ENCODE results near the gene KYNU. TPM values are rescaled to one million over a fixed set of nuclear protein-coding genes. Genes with fewer than 3 reads are reported as not detected.
"Not testable (repeated sequence)": the region's sequence is repeated elsewhere in the genome, so short reads cannot be mapped to it uniquely, and the experiment has no call there.

KYNU gene
- polyA plus RNA-seq, 3 donors, result 5.5 to 7.5 (median 5.5) TPM

DNA sequence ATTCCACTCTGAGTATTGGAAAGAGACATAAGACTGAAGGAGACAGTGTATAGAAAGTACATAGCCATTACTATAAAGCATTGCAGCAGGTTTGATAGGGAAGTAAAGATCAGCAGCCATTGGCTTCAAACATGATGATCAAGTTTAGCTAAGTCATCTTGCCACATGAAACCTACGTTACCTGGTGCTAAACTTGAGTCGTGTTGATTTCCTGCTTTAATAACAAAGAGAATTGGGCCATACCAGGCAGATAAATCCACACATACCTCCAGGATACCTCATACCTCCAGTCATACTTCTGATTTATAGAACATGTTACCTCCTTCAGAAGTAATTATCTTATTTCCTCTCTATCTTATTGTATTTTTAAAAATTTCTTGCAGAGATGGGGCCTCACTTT, 10.3 kb upstream of the KYNU start:
- no peak for DNase-seq (ENCODE audit: extremely low read depth in 1 of 11, low read depth in 9 of 11, low spot score in 4 of 11)

DNA sequence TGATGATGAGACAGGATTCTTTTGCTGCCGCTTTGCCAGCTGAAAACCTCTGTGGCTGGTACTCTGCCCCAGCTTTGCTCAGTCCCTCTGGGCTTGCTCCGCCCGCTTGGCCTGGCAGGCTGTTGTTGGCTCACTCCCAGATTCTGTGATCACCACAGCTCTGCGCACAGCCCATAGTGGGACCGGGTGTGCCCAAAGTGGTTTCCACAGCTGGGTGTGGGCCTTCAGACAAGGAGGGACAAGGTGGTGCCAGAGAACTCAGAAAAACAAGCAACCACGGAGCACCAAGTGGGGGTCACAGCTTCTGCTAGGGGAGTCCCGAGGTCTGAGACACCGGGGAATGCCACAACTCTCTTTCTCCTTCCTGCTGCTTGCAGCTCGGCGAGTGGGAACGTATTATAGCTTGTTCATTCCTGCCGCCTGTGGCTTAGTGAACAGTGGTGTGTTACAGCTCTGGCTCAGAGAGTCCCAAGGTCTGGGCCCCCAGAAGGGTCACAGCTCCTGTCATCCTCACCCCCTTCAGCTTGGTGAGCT, 9.2 kb upstream of the KYNU start:
- no peak for DNase-seq (ENCODE audit: extremely low read depth in 1 of 11, low read depth in 9 of 11, low spot score in 4 of 11)

DNA sequence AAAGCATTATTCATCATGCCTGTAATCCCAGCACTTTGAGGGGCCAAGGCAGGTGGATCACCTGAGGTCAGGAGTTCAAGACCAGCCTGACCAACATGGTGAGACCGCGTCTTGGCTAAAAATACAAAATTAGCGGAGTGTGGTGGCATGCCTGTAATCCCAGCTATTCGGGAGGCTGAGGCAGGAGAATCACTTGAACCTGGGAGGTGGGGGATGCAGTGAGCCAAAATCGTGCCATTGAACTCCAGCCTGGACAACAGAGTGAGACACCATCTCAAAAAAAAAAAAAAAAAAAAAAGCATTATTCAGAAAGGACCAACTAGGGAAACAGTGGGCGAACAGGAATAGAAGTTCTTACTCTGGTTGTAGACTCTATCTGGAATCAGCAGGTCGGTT, 8.4 kb upstream of the KYNU start:
- DNase-seq (ENCODE audit: extremely low read depth in 1 of 11, low read depth in 9 of 11, low spot score in 4 of 11), result not testable (repeated sequence)

DNA sequence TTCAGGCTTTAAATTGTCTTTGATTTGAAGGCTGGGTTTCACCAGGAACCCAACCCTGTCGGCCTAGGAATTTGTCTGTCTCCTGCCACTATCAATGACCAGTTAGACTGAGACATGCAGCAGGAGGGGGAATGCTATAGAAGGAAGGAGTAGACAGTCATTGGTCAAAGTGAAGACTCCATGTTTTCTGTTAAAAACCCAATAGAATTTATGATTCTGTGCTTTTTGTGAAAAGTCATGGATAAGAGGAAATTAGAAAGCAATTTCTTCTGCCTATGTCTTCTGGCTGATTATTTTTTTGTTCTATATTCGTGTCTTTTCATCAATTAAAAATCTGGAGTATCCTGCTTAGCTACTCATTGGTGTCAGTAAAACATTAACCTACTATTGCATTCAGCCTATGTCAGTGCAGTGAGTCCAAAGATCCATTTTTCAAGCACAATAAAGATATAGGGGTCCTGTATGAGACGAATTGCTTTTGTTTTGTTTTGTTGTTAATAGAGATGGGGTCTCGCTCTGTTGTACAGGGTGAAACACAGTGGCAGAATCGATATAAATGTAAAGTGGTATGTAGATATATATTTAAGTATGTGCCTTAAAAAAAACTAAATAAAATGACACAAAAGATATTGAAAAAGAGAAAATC, 7.9 kb upstream of the KYNU start:
- no peak for DNase-seq (ENCODE audit: extremely low read depth in 1 of 11, low read depth in 9 of 11, low spot score in 4 of 11)

DNA sequence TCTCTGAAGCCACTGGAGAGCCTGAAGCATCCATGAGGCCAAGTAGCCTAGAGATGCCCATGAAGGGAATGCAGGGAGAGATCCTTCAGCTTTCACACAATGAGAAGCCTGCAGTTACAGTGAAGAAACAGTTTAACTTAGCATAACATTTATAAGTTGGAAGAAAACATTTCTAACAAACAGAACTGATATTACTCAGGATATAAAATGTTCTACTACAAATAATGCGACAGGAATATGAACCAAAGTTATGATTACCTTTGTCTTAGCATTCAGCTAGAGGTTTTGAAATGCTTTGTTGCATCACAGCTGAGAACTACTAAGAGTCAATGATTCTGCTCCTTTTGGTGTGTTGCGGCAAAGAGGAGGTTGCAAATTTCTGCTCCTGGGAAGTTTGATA, 6.9 kb upstream of the KYNU start:
- no peak for DNase-seq (ENCODE audit: extremely low read depth in 1 of 11, low read depth in 9 of 11, low spot score in 4 of 11)

DNA sequence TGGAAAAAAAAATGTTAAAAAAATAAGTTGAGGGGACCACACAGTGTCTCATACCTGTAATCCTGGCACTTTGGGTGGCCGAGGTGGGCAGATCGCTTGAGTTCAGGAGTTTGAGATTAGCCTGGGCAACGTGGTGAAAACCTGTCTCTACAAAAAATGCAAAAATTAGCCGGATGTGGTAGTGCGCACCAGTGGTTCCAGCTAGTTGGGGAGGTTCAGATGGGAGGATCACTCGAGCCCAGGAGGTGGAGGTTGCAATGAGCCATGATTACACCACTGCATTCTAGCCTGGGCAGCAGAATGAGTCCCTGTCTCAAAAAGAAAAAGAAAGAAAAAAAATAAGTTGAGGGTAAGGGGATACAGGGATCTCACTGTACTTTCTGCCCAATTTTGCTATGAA, 6.1 kb upstream of the KYNU start:
- no peak for DNase-seq (ENCODE audit: extremely low read depth in 1 of 11, low read depth in 9 of 11, low spot score in 4 of 11)

DNA sequence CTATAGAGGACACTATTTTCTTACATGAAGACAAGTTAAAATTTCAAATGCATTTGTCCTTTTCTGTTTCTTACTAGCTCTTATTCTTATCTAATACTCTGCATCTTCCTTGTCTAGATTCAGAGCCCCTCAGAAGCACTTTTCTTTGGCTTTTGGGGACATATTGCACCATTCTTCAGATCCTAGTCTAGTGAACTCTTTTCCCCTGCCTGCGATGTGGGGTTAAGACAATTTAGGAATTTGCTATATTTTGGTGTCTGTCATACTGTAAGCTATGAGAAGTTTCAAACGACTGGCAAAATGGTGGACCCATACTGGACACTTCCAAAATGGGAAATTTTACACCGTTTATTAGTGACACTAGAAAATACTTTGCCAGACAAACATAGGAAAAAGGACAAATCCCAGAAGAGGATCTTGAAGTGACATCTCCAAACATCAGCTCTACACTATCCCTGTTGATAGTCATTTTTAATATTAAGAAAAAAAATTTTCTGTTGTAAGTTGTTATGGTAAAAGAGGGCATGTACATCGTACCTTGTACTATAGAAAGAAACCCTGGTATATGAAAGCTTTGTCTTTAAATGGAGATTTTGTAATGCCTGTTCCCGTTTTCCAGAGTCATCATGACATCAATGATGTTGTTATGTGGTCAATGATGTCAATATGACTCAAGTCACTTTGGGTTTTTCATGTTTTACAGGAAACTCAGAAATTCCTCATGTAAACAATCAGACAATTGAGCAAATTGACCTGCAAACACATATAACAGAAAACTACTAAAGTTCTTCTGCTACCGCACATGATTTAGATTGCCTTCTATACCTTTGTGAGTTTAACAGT, 4.4 kb upstream of the KYNU start:
- no peak for DNase-seq (ENCODE audit: extremely low read depth in 1 of 11, low read depth in 9 of 11, low spot score in 4 of 11)

DNA sequence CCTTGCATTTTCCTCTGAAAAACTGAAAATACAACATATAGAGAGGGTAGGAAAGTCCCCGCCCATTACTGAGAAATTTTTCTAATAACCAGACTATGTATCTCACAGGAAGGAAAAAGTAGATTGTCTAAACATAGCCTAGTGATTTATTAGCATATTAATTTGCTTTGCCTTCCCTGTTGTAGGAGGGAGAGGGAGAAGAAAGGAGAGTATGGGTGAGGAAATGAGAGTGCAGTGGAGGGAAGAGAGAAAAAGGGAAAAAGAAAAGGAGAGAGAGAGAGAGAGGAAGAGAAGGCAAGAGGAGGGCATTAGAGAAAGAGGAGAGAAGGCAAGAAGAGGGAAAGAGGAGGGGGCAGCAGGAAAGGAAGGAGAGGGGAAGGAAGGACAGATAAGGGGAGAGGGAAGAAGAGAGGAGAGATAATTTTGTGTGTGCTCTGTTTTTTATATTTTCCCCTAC, 3.6 kb upstream of the KYNU start:
- DNase-seq (ENCODE audit: extremely low read depth in 1 of 11, low read depth in 9 of 11, low spot score in 4 of 11), result no peak

DNA sequence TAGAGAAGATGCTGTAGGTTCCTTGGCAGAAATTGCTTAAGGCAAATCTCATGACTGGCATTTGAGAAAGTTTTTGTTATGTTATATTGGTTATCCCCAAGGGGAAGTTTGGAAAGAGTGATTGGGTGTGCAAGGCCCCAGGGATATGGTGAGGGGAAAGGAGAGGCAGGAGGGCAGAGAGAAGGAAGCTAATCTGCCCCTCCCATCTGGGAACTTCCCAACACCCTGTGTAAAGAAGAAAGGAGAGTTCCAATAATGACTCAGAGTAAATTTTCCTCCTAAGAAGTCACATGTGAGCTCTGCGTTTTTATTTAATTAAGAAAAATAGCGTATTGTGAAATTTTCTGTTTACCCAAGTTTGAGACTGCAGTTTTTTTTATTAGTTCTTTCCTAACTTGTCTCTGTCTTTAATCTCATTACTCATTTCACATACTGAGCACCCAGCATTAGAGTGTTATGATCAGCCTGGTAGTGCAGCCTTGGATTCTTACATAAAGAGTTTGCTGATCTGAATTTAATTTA, 3.1 kb upstream of the KYNU start:
- DNase-seq (ENCODE audit: extremely low read depth in 1 of 11, low read depth in 9 of 11, low spot score in 4 of 11), result no peak

DNA sequence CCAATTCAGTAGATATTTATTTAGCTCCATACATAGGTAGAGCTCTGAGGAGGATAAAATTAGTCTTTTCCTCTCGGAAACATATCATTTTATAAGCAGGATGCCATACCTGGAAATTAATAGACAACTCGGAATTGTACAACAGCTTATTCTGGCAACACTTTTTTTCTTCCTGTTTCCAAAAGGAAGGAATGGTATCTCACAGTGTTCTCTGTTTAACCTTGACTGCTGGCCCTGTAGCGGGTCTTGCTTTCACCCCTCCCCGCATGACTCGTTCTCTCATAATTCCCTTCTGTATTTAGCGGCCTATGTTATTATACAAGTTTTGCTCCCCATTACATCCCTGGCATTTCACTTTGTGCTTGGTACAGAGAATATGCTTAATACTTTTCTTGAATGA, 2.5 kb upstream of the KYNU start:
- DNase-seq (ENCODE audit: extremely low read depth in 1 of 11, low read depth in 9 of 11, low spot score in 4 of 11), result no peak

DNA sequence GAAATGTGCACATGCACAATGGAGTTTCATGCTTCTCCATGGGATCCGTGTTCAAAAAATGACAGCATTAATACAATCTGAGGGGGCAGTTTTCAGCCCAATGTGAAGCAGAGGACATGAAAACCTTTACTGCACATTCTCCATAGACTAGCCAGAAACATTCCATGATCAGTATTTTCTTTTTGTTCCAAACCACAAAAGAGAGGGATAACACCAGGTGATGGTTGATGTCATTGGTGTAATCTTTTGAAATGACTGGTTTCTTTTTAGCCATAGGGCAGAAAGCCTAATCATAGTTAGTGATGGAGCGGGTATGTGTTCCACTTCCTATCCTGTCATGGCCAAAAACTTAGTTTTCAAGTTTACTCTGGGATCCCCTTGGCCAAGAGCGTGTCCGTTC, 1.8 kb upstream of the KYNU start:
- no peak for DNase-seq (ENCODE audit: extremely low read depth in 1 of 11, low read depth in 9 of 11, low spot score in 4 of 11)

DNA sequence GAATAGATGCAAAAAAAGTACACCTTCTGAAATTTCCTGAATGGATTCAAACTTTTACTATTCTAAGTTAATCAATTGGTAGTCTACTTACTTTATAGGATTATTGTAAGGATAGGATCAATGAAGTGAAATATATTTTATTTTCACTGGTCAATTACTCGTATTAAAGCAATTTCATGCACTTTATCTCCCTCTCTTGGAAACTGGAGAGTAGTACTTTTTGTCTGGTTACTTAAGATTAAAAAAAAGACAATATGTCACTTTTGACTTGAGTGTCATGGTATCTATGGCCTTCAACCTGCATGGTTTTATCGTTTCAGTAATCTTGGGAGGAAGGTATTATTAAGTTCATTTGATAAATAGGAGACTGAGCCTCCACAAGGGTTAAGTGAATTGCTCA, 1.0 kb upstream of the KYNU start:
- no peak for DNase-seq (ENCODE audit: extremely low read depth in 1 of 11, low read depth in 9 of 11, low spot score in 4 of 11)

DNA sequence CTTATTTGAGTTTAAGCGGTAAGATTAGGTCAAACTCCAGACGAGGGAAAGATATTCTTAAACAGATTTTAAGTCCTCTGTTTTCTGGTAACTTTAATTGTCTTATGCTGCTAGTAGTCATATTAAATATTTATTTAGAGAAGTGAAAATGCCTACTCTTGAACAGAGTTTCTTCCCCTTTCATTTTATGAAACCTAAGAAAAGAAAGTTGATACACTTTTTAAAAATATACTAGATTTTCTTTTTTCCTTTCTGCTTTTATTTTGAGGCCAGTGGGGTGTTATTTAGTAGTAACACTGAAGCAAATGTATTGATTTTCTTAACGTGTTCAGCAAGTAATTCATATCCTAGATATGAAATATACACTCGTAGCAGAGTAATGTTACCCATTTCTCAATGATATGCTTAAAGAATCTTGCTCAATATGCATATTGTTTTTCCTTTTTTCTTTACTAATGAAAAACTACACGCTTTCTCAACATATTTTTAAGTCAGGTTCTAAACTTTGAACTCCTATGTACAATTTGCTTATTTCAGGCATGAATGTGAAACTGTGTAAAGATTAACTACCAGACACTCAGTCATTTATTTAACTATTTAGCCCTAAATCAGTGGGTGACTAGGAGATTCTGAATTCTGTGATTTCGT, 691 bp downstream of the KYNU start:
- DNase-seq (ENCODE audit: extremely low read depth in 1 of 11, low read depth in 9 of 11, low spot score in 4 of 11), result no peak

DNA sequence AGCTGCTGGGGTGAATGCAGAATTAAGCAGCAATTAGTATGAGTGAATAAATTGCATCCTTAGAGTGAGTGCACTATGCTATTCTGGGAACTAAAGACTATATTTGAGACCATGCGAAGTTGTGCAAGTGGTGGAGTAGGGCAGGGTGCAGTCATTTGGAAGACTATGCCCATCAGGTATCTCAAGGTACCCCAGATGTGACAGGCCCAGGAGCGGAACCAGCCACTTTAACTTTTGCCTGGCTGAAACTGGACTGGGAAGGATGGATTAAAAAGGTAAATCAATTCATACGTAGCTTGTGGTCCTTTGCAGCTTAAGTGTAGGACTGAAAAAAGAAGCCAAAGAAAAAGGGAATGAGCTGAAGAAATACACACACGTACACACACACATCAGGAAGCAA, 1.7 kb downstream of the KYNU start:
- DNase-seq (ENCODE audit: extremely low read depth in 1 of 11, low read depth in 9 of 11, low spot score in 4 of 11), result no peak

DNA sequence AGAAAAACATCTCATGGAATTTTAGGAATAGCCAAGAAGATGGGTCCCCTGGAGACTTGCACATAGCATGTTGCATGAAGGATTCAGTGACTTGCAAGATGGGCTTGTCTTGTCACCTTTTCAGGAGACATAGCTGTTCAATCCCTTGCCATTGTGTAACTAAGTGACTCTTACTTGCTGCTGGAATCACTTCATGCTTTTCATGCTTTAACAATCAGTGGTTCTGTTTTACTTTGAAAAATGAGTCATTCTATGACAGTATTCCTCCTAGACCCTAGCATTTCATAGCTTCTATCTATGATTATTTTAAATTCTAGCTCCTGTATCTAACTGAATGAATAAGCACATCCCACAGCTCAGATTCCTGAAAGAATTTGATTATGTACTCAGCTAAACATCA, 2.8 kb downstream of the KYNU start:
- DNase-seq (ENCODE audit: extremely low read depth in 1 of 11, low read depth in 9 of 11, low spot score in 4 of 11), result no peak

DNA sequence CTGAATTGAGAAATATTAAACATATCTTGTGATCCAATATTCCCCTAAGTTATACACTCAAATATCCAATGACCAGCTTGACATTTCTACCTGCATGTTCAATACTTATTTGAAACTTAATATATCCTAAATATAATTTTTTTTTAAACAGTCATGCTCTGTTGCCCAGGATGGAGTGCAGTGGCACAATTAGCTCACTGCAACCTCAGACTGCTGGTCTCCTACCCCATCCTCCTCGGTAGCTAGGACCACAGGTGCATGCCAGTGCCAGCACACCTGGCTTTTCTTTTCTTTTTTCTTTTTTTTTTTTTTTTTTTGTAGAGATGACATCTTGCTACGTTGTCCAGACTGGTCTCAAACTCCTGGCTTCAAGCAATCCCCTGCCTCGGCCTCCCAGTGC, 4.2 kb downstream of the KYNU start:
- DNase-seq (ENCODE audit: extremely low read depth in 1 of 11, low read depth in 9 of 11, low spot score in 4 of 11), result no peak

DNA sequence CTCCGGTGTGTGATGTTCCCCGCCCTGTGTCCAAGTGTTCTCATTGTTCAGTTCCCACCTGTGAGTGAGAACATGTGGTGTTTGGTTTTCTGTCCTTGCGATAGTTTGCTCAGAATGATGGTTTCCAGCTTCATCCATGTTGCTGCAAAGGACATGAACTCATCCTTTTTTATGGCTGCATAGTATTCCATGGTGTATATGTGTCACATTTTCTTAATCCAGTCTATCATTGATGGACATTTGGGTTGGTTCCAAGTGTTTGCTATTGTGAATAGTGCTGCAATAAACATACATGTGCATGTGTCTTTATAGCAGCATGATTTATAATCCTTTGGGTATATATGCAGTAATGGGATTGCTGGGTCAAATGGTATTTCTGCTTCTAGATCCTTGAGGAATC, 5.0 kb downstream of the KYNU start:
- not testable (repeated sequence) for DNase-seq (ENCODE audit: extremely low read depth in 1 of 11, low read depth in 9 of 11, low spot score in 4 of 11)

DNA sequence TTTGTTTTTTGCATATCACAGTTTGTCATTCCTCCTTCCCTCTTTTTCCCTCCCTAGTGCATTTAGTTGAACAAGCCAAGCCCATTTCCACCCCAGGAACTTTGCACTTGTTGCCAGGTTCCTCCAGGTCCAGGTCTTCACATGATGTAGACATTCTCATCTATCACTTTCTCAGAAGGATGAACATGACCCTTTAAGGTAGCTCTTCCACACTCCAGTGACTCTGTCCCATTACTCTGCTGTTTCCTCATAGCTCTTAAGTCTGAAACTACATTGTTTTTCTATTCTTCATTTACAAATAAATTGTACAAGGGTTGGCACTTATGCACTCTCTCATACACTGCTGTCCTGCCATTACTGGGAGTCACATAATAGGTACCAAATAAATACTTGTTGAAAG, 6.1 kb downstream of the KYNU start:
- no peak for DNase-seq (ENCODE audit: extremely low read depth in 1 of 11, low read depth in 9 of 11, low spot score in 4 of 11)

DNA sequence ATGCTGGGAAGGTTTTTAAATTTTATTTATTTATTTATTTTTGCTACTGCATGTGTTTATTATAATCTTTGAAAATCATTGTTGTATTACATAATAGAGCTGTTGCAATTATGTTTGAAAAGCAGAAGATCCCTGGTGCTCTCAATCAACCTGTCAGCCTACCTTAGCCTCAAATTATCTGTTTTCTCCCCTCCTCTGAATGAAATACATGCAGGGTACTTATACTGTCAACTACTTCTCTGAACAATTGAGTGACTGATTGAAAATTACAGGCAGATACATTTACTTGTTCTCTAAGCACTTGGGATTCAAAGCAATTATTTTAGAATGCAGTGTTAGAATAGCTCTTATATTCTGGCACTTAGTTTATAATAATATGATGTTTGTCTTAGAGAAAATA, 8.1 kb downstream of the KYNU start:
- no peak for DNase-seq (ENCODE audit: extremely low read depth in 1 of 11, low read depth in 9 of 11, low spot score in 4 of 11)

DNA sequence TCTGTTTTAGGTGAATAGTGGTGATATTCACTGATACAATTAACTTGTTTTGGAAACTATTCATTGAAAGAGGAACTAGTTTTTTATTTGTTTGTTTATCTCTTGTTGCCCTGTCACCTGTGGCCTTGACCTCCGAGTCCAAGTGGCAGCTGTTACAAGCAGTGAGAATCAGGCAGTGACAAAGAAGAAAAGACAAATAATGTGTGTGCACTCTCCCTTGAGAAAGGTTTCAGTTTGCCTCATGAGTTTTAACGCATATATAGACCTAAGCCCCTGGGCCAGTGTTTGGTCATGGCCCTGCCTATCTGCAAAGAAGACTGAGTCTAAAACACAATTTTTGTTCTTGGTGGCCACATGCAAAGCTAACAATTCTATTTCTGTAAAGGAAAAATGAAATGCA, 15.3 kb downstream of the KYNU start:
- DNase-seq (ENCODE audit: extremely low read depth in 1 of 11, low read depth in 9 of 11, low spot score in 4 of 11), result no peak
